SIG-M5 treated with dmso at 0.1 percent for 504 hours (cell line): ENCODE data around the gene THSD7B.
"Not testable (repeated sequence)": the region's sequence is repeated elsewhere in the genome, so short reads cannot be mapped to it uniquely, and the experiment has no call there.

Experiments used
- DNase-seq: peaks from one replicate; lab custom pipeline; 2025; ENCODE audit not compliant: unreplicated experiment; lab: John Stamatoyannopoulos, UW

The THSD7B gene

DNA sequence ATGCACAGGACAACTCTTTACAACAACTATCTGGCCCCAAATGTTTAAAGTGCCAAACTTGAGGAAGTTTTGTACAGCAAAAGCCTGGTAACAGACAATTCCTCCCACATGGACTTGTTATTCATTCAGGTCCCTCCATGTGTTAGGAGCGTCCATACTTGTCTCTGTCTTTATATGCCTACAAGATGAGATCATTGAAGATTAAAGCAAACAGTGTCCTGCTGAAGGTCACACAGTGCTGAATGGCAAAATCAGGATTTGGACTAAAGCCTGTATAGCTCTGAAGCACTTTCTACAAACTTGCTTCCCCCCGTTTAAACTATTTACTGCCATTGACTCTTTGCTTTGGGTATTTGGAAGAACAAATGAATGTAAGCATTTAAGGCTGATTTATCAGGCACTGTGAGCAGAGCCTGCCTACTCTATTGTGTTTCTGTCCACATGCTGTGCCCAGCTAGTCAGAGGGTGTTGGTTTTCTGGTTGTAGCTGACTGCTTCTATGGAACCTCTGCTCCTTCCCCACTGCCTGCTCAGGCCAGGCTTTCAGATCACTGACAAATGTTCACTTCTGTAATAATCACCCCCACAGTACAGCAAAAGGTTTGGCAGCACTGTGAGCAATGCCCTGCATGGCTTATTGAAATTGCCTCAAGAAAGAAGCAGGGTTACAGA, 274.3 kb downstream of the THSD7B start:
- no peak for DNase-seq

DNA sequence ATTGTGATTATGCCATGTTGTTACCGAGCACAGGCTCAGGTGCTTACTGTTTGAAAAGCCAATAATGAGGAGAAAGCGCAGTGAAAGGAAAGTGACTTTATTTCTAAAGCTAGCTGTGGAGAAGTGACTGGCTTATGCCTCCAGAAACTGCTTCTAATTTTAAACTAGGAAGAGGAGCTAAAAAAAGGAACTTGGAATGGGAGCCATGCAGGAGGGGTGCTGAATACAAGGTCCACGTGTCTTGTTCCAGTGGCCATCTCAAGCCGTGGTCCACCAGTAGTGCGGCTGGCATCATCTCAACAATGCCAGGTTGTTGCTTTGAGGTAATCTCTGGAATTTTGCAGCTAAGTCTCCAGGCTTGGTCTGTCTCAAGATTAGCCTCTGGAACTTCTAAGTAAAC, 282.0 kb downstream of the THSD7B start:
- no peak for DNase-seq

DNA sequence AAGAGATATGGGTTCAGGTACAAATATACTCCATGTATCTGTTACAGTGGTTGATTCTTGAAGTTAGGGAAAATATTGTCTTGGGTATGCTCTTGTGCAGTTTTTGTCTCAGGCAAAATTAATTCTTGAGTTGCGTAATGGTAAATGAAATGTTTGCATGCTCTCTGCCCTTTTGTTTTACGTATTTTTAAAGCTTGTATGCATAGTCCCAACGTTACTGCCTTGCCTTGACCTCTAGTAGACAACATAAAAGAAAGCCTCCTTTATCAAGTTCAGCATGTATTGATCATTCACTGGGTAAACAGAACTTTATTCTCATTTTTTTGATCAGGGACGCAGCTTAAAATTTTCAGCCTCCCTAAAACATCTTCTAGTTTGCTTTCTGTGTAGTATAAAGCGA, 283.1 kb downstream of the THSD7B start:
- DNase-seq = no peak

DNA sequence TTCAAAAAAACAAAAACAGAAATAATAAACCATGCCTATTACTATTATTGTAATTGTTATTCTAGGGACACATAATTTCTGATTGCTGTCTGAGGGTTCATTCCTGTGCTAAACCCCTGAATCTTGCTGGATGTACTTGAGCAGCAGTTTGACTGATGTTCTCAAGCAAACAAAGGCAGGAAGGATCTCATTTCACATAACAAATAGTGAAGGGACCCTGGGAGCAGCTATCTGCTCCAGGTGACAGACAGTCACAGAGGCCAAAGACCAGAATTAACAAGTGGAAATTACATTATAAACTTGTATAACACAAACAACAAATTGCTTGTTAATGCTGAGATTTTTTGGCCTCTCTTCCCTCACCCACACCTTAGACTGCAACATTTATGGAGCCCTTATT, 284.2 kb downstream of the THSD7B start:
- no peak for DNase-seq

DNA sequence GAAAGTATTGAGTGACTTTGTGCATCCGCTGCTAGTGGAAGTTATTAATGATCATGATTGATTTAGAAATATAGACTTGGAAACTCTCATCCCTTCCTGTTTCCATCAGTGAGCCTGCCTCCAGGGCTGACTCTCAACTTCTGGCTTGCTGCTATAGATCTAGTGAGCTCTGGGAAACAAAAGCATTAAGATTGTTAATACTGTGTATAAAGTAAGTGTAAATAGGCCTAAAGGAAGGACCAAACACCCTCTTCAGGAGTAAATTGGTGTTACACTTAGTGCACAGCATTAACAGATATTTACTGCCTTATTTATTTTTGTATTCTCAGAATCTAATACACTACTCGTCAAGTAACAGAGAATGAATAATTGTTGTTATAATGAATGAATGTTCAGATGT, 285.6 kb downstream of the THSD7B start:
- no peak for DNase-seq

DNA sequence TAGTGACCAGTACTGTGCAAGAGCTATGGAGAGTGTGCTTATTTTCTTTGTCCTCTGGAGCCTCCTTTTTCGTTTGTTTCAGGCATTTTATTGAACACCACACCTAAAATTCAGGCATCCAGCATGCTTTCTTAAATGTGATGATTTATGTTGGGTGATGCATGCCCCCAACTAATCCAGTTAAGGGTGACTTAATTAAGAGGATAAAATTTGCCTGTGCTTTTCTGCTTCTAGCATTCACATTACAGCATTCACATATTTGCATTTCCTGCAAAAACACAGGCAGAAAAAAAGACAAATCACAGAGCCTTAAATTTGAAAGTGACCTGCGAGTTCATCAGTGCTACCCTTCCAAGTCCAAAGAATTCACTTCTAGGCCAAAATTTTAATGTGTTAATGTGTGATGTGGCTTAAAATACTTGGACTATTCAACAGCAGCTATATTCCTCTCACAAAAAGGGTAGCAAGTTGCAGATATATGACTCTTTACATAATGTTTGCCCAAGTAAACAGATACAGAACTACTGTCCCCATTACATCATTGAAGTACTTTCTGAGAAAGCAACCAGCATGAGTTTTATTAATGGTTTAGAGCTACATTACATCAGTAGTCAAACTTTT, 286.5 kb downstream of the THSD7B start:
- no peak for DNase-seq

DNA sequence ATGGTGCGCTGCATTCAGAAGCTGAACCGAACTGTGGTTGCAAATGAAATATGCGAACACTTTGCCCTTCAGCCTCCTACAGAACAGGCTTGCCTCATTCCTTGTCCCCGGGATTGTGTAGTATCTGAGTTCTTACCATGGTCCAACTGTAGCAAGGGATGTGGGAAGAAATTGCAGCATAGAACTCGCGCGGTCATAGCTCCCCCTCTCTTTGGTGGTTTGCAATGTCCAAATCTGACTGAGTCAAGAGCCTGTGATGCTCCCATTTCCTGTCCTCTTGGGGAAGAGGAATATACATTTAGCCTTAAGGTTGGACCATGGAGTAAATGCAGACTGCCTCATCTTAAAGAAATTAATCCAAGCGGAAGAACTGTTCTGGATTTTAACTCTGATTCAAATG, 291.4 kb downstream of the THSD7B start:
- no peak for DNase-seq

DNA sequence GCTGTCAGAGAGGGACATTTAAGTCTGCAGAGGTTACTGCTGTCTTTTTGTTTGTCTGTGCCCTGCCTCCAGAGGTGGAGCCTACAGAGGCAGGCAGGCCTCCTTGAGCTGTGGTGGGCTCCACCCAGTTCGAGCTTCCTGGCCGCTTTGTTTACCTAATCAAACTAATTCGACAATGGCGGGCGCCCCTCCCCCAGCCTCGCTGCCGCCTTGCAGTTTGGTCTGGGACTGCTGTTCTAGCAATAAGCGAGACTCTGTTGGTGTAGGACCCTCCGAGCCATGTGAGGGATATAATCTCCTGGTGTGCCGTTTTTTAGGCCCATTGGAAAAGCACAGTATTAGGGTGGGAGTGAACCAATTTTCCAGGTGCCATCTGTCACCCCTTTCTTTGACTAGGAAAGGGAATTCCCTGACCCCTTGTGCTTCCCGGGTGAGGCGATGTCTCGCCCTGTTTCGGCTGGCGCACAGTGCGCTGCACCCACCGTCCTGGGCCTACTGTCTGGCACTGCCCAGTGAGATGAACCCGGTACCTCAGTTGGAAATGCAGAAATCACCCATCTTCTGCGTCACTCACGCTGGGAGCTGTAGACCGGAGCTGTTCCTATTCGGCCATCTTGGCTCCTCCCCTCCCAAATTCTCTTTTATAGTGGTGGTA, 310.9 kb downstream of the THSD7B start:
- not testable (repeated sequence) for DNase-seq

DNA sequence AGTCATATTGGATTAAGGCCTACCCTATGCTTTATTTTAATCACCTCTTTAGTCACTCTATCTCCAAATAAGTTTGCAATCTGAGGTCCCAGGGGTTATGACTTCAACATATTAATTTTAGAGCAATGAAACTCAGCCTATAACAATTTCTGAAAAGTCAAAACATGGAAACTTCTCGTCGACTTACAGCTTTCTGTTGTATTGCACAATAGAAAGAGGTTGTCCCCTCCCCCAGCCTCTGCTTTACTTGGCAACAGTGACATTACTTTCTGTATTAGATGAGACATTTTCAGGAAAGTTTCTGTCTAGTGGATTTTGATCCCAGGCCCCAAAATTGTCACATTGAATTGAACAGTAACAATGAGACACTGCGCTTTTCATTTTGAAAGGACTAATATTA, 326.4 kb downstream of the THSD7B start:
- no peak for DNase-seq

DNA sequence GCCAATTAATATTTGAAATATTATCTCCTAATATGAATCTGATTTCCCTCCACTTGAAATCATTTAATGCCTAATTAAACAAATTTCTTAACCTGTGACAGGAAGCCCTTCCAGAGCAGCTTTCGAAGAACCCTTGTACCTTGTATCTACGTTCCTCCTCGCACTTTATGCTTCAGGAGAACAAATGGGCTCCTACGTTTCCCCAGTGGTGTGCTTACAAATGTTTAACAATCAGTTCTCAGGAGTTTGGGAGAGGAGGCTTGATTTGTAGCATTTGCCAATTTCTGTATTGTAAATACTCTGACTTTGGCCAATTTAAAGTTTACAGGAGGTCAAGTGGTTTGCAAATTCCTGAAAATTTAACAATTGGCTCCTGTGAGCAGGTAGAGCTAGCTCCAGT, 327.8 kb downstream of the THSD7B start:
- DNase-seq = no peak

DNA sequence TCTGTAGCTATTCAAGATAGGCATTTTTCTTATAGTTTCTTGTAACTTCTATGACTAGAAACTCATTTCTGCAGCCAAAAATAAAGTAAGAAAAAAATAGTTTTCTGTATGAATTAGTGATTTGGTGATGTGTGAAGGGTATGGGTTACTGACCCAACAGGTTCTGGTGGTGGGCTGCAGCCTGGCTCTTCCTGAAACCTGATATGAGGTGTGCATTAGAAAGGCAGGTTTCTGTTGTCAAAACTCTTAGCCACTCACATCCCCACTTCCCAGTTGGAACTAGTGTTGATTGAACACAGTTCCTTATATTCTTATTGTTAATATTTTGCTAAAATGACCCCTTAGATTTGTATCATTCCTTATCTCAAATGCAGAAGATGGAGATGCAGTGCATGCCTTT, 330.8 kb downstream of the THSD7B start:
- DNase-seq = no peak

DNA sequence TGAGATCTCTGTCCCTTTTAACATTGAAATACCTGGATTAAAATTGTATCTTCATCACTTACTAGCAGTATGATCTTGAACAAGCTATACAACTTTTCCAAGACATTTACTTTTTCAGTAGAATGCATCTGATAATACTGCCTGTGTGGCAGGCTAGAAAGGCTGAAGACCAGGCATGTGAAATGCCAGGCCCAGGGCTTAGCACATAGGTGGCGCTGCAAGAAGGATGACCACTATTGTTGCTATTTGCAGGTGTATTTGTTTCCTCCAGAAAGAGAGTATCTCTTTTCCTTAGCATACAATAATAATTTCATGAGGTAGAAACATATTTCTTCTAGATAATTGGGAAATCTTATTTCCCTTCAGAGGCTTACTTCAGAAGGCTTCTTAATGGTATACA, 331.3 kb downstream of the THSD7B start:
- DNase-seq = no peak

DNA sequence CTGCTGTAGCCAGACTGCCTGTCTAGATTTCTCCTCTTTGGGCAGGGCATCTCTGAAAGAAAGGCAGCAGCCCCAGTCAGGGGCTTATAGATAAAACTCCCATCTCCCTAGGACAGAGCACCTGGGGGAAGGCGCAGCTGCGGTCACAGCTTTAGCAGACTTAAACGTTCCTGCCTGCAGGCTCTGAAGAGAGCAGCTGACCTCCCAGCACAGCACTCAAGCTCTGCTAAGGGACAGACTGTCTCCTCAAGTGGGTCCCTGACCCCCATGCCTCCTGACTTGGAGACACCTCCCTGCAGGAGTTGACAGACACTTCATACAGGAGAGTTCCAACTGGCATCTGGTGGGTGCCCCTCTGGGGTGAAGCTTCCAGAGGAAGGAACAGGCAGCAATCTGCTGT, 336.5 kb downstream of the THSD7B start:
- not testable (repeated sequence) for DNase-seq

DNA sequence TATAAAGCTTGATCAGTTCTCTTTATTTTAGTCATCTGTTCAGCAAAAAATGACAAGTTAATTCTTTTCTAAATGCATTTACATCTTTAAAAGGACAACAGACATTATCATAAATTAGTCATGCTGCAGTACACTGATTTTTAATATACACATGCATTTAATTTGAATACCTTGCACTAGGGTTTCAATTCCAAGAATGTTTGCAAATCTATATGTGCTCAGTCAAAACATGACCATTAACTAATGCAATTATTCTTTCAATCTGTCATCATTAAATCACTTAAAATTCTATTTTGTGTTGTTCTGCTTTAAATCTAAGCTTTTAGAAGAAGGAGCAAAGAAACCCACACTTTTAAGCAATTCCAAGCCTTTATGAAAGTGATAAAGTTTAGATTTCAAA, 342.6 kb downstream of the THSD7B start:
- DNase-seq = no peak

DNA sequence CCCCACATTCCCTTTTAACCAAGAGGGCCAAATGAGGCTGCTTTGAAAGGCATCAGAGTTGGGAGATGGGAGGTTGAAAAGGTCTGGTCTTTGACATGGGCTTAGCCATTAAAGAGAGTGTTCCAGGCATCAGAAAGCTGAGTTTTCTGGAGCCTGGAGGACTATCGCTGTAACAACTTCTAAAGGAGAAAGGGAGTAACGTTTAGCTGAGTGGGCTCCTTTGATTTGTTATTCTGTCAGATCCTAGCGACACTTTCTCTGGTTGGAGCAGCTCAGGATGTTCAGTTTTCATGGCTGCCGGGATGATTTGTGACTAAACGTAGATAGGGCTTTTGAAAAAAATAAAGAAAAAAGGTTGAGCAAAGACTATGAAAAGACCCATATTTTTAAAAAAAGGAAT, 346.6 kb downstream of the THSD7B start:
- DNase-seq = no peak

DNA sequence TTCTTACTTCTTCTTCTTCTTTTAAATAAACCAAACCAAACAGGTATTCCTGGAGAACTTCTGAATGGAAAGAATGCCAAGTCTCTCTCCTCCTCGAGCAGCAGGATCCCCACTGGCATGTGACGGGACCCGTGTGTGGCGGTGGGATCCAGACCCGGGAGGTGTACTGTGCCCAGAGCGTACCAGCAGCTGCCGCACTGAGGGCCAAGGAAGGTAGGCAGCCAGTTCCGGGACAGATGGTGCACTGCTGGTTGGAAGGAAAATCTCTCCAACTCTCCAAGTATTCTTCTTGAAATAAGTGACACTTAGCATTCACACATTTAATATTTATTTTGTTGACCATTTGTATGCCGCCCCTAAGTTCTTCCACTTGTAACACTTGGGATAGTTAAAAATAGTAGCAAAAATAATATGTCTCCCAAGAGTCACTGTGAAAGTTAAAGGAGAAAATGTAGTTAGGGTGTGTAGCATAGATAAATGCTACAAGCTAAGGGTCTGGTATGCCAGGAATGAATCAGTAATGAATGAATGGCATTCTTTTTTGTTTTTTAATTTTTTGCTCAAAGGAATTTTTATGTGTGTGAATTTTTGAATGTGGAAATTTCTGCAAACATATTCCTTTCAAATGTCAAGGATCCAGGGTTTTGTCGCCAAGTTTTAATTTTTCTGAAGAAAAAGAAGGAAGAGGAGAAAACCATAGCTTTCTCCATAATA, 349.9 kb downstream of the THSD7B start:
- no peak for DNase-seq

DNA sequence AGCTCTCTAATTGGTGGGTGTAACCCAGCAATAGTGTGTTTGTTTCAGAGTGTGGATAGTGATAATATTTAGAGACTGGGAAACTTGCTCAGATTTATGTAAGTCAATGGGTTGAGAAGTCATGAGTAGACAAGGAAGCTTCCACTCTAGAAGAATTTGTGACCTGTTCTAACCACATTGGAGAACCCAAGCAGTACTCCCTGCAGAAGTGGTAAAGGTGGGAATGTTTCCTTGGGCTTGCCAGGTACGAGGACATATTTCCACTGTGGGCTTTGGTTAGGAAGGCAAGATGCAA, 350.4 kb downstream of the THSD7B start:
- DNase-seq = no peak

DNA sequence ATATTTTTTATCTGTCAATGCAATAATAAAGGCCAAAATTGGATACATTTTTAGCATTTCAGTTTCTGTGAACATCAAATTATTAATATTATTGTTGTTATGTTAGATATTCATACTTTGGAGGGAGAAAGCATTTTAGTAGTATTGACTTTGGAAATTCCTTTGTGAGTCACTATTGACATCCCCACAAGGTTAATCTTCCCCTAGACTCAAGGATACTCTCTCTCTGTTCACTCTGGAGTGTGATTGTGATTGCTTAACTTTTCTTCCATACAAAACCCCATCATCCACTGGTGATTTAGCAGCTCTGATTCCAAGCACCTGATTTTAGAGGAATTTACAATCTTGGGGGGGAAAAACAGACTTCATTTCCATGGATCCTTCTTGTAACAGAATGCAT, 352.0 kb downstream of the THSD7B start:
- DNase-seq = no peak

DNA sequence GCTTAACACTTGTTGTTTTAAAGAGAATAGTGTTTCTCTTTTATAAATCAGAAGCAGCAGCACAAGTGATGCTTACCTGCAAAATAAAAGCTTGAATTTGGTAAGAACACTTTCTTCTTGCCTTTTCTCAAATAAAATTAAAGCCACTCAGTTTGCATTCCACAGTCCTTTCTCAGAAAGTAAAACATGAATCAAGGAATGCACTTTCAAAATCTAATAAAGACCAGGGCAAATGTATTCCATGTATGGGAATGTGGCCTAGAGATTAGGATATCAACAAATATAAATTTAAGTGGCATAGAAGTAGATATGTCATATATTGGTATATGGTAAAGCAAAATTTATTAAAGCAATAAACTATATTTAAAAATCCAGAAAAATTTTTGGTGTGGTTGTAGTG, 352.8 kb downstream of the THSD7B start:
- DNase-seq = no peak

DNA sequence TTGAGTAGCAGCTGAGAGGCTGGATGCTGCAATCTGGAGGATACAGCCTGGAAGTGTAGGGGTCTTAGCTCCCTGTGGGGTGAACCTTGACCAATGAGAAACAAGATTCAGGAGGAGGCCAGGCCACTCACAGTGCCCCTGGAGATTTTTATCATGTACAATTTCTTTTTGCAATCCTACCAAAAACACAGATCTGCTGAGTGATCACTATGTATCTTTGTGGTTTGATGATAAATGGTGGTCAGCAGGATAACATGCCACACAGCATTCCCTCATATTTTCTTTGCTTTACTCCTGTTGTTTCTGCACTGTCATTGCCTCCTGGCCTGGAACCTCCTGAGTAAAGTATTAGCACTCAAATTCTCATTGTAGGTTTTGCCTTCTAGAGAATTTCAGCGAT, 357.9 kb downstream of the THSD7B start:
- DNase-seq = no peak

DNA sequence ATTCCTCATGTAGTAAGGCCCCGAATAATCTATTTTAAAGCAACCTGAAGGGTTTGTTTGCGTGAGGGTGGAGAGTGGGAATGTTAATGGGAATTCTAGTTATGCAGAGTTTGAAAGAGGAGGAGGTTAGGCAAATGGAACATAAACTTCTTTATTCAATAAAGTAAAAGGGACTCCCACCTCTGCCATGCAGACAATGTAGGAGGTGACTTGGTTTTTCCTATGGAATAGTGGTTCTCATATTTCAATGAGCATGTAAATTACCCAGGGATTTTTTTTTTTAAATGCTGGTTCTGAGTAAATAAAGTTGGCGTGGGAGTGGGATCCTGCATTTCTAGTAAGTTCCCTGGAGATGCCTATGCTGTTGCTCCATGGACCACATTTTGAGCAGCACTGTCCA, 367.9 kb downstream of the THSD7B start:
- DNase-seq = no peak

DNA sequence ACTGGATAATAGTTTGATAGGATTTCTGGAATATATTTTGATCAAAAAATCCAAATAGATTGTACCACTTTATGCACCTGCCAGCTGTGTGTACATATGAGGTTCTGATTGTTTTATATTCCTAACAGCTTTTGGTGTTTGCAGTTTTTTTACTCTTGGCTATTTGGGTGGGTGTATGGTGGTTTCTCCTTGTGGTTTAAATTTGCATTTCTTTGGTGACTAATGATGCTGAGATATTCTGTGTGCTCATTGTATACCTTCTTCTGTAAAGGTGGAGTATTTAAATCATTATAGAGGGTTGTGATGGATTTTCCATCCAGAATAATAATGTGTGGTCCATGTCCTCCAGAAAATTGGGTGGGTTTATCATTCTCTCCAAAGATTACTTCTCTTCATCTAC, 372.9 kb downstream of the THSD7B start:
- no peak for DNase-seq
